GM19035 (cell line): ENCODE measurements around the gene UNC13A.

Experiments used
- ATAC-seq: cut with Tn5 transposase; IDR thresholded peaks from one replicate; pipeline ENCODE4 v1.9.1; 2021; ENCODE audit not compliant: unreplicated experiment

UNC13A gene

DNA sequence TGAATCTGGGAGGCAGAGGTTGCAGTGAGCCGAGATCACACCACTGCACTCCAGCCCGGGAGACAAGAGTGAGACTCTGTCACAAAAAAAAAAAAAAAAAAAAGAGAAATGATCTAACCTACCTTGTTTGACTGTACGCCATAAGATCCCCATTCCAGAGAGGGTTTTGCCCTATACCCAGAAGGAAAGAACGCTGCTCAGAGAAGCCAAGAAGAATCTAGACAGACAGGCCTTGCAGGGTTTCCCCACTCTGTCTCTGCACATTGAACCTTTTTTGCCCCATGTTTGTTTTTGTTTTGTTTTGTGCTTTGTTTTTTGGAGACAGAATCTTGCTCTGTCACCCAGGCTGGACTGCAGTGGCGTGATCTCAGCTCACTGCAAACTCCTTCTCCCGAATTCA lies 23.7 kb upstream of the UNC13A start:
- no peak for ATAC-seq

DNA sequence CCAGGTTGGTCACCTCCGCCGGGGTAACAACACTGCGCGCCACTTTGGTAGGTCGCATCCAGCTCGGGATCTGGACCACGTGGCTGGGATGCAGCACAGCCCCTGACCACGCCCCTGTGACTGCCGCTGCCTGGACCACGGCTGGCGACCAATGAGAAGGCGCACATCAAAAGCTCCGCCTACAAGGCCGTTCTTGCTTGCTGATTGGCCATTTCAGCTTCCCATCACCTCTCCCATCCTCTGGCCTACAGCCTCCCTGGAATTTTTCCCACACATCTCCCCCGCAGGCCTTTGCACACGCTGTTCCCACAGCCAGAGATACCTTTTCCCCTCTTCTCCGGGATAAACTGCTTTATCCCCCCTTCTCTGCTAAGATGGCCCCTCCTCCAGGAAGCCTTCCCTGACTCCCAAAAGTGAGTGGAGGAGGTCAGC lies 18.6 kb upstream of the UNC13A start:
- ATAC-seq: no peak

GRCh38 chr19:17703824-17704463 lies 15.8 kb upstream of the UNC13A start:
- ATAC-seq: no peak

GRCh38 chr19:17695198-17695597 lies 7.0 kb upstream of the UNC13A start:
- no peak for ATAC-seq

GRCh38 chr19:17692566-17692965 lies 4.4 kb upstream of the UNC13A start:
- no peak for ATAC-seq

DNA sequence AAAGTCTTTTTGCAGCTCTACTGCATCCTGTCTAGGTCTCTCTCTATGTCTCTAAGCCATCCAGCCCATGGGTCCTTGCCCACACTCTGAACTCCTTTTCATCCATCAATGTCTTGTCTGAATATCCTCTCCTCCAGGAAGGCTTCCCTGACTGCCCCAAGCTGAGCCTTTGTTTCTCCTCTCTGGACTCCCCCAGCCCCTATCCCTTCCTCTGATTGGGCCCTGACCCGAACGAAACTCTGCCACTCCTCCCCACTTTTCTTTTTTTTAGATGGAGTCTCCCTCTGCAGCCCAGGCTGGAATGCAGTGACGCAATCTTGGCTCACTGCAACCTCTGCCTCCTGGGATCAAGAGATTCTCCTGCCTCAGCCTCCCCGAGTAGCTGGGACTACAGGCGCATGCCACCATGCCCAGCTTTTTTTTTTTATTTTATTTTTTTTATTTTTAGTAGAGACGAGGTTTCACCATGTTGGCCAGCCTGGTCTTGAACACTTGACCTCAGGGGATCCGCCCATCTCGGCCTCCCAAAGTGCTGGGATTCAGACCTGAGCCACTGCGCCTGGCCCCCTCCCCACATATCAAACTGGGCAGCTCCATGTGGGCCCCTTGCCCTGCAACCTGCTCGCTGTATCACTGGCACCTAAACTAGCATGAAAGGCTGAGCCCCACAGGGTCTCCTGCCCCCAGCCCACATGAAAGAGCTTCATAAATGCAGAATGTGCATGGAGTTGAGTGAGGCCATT lies 870 bp upstream of the UNC13A start:
- ATAC-seq: no peak

DNA sequence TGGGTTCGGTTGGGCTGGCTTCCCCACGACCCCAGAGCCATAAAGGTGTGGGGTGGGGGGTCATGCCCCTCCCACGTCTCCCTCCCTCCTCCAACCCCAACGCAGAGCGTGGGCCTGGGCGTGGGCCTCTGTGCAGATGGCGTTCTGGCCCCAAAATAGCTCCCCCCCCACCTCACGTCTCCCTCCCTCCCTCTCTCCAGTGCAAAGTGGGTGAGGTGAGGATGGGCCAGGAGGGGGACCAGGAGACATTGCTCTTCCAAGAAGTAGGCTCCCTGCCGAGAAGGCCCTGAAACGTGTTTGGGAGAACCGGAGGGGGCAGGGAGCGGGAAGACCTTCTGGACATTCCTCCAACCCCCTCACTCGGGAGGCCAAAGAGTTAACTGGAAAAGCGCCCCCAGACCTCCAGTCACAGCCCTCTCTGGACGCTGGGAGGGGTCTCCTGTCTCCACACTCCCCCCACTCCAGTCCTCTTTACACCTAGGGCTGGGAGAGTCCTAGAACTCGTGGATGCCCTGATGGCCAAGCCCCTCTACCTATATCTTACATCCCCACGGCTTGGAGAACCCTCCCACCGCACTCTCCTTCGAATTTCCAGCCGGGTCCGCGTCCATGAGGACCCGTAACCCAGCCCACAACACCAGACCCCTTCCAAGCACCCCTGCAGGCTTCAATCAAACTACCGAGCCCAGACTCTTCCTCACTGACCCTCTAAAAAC lies 855 bp downstream of the UNC13A start:
- ATAC-seq: no peak

- ATAC-seq: no peak
Observed at GRCh38 chr19:17686592-17687024, 1.5 kb downstream of the UNC13A start.

GRCh38 chr19:17686023-17686521 lies 2.1 kb downstream of the UNC13A start:
- ATAC-seq: no peak

DNA sequence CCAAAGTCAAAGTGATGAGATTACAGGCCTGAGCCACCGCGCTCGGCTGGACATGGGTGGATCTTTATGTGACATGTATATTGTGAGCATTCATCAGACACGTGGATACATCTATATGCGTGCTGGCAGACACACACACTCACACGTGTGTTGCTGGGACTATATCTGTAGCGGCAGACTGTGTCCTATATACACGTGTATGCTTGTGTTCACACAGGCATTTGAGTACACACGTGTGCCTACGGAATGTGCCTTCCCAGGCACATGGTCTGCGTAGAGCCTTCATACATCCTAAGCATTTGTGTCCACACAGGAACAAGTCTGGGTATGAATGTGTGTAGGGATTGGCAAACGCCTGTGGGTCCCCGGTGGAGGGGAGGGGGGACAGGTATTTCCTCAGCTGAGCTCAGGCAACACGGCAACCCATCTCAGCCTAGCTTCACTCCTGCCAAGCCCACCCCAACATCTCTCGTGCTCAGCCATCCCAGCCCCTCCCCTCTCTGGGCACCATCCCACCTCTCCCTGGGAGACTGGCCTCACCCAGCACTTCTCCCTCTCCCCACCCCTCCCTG lies 2.6 kb downstream of the UNC13A start:
- no peak for ATAC-seq

DNA sequence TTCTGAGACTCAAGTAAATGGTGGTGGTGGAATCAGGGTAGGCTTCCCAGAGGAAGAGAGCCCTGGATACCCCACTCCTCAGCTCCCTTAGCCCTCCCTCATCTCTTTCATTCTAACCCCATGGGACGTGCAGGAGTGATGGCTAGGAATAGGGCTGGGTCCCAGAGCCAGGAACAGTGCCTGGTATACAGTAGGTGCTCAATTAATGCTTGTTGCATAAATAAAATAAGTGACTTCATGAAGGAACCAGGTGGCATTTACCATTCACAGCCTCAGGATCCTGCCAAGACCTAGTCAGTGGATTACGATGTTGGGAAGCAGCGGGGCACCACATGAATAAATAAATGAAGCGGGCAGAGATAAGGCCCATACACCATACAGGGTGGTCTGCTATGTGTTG lies 3.9 kb downstream of the UNC13A start:
- no peak for ATAC-seq

- ATAC-seq: no peak
Observed at GRCh38 chr19:17683078-17683477, 5.1 kb downstream of the UNC13A start.

DNA sequence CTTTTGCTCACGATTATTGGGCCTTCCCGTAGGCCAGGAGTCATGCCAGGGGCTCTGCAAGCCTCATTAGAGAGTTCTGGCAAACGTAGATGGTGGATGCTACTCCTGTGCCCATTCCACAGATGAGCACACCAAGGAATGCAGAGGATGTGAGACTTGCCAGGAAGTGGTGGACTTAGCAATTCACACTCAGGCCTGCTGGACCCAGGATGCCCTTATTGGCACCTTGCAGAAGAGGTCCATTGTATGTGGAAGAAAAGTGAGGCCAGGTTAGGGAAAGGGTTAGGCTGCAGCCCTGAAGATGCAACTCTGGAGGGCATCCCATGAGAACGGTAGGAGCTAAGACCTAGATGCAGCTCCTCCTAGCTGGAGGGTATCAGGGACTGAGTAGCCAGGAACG lies 5.9 kb downstream of the UNC13A start:
- ATAC-seq: no peak

DNA sequence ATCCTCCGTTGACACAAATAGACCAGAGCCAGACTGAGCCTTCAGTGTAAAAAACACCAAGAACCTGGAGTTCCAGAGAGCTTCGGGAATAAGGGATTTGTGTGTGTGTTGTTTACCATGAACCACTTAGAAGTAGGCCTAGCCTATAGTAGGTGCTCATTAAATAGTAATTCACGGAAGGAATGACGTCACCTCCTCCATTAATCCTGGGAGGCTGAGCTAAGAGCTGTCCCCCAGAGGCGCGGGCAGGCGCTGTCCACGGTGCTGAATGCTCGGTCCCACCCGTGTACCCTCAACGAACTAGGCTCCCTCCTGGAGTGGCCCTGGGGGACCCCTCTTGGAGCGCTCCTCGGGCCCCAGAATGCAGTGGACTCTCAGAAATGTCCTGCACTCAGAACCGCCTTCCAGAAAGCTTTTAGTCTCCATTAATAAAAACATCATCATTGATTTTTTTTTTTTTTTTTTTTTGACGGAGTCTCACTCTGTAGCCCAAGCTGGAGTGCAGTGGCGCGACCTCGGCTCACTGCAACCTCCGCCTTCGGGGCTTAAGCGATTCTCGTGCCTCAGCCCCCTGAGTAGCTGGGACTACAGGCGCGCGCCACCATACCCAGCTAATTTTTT lies 6.5 kb downstream of the UNC13A start:
- no peak for ATAC-seq

DNA sequence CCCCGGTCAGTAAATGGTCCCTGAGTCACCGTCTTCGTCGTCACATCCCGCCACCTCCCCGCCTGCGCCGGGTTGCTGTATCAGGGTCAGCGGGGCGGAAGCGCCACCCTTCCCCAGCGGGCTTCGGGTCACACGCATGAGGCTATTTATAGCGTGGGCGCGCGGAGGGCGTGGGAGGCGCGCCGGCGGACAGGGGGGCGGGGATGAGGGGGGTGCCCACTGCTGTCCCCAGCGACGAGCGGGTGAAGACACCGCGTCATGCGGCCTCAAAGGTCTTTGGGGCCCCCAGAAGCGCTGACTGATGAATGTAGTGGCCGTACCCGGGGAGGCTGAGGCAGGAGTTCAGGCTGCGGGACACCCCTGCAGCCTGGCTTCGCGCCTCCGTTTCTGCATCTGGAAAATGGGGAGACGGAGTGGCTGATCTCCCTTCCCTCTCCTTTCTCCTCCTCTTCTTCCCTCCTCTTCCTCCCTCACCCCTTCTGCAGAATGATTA lies 7.9 kb downstream of the UNC13A start:
- no peak for ATAC-seq

DNA sequence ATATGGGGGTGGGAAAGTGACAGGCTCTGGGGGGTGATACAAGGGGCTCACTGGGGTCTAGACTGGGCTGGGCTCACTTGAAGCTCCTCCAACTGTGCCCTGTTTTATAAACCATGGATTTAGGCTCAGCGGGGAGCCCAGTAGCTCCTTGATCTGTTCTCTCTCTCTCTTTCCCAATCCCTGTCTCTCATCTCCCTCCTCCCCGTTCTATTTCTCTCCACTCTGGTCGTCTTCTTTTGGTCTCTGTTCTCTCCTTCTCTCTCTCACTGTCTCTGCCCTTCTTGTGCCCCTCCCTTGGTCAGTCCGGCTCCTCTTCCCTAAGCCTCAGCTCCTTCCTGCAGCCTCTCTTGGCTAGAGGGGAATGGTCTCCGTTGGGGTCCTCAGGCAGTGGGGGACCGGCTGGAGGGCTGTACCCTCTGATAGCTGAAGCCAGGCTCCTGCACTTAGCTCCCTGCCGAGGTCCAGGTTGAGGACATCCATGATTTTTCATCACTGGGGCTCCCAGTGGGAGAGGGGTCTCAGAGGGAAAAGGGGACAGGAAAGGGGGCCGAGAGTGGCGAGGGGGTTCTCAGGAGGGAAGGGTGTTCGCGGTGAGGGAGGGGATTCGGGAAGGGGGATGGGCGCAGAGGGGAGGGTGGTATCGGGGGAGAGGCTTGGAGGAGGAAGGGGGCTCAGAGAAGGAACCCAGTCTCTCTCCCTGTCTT lies 8.5 kb downstream of the UNC13A start:
- ATAC-seq: no peak

DNA sequence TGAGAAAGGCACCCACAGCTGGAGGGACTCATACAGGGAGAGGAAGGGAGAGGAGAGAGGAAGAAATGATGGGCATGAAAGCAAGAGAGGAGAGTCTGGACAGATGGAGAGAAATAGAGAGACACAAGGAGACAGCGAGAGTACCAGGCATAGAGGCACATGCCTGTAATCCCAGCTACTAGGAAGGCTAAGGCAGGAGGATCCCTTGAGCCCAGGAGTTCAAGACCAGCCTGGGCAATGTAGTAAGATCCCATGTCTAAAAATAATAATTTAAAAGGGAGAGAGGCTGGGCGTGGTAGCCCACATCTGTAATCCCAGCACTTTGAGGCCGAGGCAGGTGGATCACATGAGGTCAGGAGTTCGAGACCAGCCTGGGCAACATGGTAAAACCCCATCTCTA lies 9.3 kb downstream of the UNC13A start:
- no peak for ATAC-seq

- ATAC-seq: no peak
Observed at GRCh38 chr19:17677002-17677401, 11.2 kb downstream of the UNC13A start.

DNA sequence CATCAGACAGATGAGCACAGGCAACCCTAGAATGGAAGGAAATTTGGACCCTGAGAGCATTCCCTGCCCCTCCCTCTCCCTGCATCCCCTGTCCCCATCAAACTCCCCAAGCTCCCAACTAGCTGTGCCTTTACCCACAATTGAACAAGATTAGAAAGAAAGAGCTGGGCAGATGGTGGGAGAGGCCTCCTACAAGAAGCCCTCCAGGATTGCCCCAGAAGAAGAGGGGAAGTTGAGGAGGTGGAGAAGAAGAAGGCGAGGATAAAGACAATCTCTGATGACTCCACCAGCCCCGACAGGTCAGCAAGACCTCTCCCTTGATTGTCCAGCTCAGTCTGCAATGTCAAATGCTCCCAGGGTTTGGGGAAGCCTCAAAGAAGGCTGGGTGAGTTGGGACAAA lies 11.9 kb downstream of the UNC13A start:
- ATAC-seq: no peak
